ENCODE measurements around the gene LAT. TPM values are rescaled to one million over a fixed set of nuclear protein-coding genes. Genes with fewer than 3 reads are reported as not detected.

LAT gene
- total RNA-seq, 4 donors from 2014 or later: 0.31 to 0.49 TPM; not detected in 2

GRCh38 chr16:28984091-28984490, 761 bp upstream of the LAT start:
- TF ChIP-seq, protein P1, sequence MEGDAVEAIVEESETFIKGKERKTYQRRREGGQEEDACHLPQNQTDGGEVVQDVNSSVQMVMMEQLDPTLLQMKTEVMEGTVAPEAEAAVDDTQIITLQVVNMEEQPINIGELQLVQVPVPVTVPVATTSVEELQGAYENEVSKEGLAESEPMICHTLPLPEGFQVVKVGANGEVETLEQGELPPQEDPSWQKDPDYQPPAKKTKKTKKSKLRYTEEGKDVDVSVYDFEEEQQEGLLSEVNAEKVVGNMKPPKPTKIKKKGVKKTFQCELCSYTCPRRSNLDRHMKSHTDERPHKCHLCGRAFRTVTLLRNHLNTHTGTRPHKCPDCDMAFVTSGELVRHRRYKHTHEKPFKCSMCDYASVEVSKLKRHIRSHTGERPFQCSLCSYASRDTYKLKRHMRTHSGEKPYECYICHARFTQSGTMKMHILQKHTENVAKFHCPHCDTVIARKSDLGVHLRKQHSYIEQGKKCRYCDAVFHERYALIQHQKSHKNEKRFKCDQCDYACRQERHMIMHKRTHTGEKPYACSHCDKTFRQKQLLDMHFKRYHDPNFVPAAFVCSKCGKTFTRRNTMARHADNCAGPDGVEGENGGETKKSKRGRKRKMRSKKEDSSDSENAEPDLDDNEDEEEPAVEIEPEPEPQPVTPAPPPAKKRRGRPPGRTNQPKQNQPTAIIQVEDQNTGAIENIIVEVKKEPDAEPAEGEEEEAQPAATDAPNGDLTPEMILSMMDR (IDR thresholded peaks at IDR 0.05 in 4 of 5, conservative IDR thresholded peaks at IDR 0.05 in 1 of 5): no peak
- no peak for TF ChIP-seq POLR2A (IDR thresholded peaks at IDR 0.05)
- Histone ChIP-seq H3K27ac (no peak overlapping the region), H3K4me3 (no peak overlapping the region), H3K4me1 (no peaks in the 10 kb centered on the region), H3K27me3 (no peaks in the 10 kb centered on the region), H3K9me3 (no peaks in the 10 kb centered on the region), H3K36me3 (peaks cover 0 to 82% of the 10 kb centered on the region in 2 donors)
- in situ Hi-C loops (cut with MboI; ENCODE audit: low sequenced_read_pairs in 4 of 4): no loop called here
- ATAC-seq (no peak), DNase-seq (no peak)
- intact Hi-C loops (cut with DNase I; ENCODE audit: low total_unique reads): no loop called here

GRCh38 chr16:28985211-28986041, 574 bp downstream of the LAT start:
- Histone ChIP-seq H3K27me3 (no peaks in the 10 kb centered on the region), H3K9me3 (no peaks in the 10 kb centered on the region), H3K4me1 (no peaks in the 10 kb centered on the region), H3K36me3 (peaks cover 0 to 68% of the 10 kb centered on the region in 2 donors), H3K4me3 (peak overlapping the region in 1 of 4 donors; percentile 3), H3K27ac (no peak overlapping the region)
- intact Hi-C loops (cut with DNase I; ENCODE audit: low total_unique reads) (no loop called here), in situ Hi-C loops (cut with MboI; ENCODE audit: low sequenced_read_pairs in 4 of 4) (no loop called here)
- no peak for TF ChIP-seq POLR2A (IDR thresholded peaks at IDR 0.05)
- TF ChIP-seq, protein P1 (IDR thresholded peaks at IDR 0.05 in 4 of 5, conservative IDR thresholded peaks at IDR 0.05 in 1 of 5): no peak
- DNase-seq (no peak), ATAC-seq (no peak)

DNA sequence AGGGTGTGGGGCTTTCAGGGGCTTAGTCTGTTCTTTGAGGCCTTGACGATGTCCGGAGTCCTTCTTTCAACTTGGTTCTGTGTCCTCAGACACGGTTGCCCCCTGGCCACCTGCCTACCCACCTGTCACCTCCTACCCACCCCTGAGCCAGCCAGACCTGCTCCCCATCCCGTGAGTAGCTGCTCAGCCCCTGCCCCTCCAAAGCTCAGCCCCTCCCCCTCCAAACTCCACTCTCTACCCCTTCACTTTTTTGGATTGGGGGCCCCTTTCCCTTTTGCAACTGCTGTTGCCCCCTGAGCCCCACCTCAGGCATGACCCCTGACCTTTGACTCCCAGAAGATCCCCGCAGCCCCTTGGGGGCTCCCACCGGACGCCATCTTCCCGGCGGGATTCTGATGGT, 1.2 kb downstream of the LAT start:
- Histone ChIP-seq H3K4me3 (no peak overlapping the region), H3K36me3 (peaks cover 0 to 62% of the 10 kb centered on the region in 2 donors), H3K27me3 (no peaks in the 10 kb centered on the region), H3K9me3 (no peaks in the 10 kb centered on the region), H3K4me1 (no peaks in the 10 kb centered on the region), H3K27ac (no peak overlapping the region)
- no peak for TF ChIP-seq POLR2A (IDR thresholded peaks at IDR 0.05)
- TF ChIP-seq, protein P1 (IDR thresholded peaks at IDR 0.05 in 4 of 5, conservative IDR thresholded peaks at IDR 0.05 in 1 of 5): no peak
- ATAC-seq (no peak), DNase-seq (no peak)
- intact Hi-C loops (cut with DNase I; ENCODE audit: low total_unique reads) (no loop called here), in situ Hi-C loops (cut with MboI; ENCODE audit: low sequenced_read_pairs in 4 of 4) (no loop called here)

- Histone ChIP-seq H3K9me3 (no peaks in the 10 kb centered on the region), H3K4me3 (no peak overlapping the region), H3K27me3 (no peaks in the 10 kb centered on the region), H3K27ac (no peak overlapping the region), H3K36me3 (peaks cover 0 to 58% of the 10 kb centered on the region in 2 donors), H3K4me1 (no peaks in the 10 kb centered on the region)
- intact Hi-C loops (cut with DNase I; ENCODE audit: low total_unique reads): no loop called here
- DNase-seq (no peak), ATAC-seq (no peak)
- TF ChIP-seq, protein P1 (IDR thresholded peaks at IDR 0.05 in 4 of 5, conservative IDR thresholded peaks at IDR 0.05 in 1 of 5): no peak
- no peak for TF ChIP-seq POLR2A (IDR thresholded peaks at IDR 0.05)
- in situ Hi-C loops (cut with MboI; ENCODE audit: low sequenced_read_pairs in 4 of 4): no loop called here
Measured at GRCh38 chr16:28986492-28986891, 1.6 kb downstream of the LAT start.

All from gastrocnemius medialis (tissue), 4 donors.